GM12864 (cell line): ENCODE measurements around the gene YTHDF1.

Experiments
- DNase-seq: peaks from one replicate; pipeline ENCODE4 v3.0.0-alpha.2; 2011; ENCODE audit warnings: low read depth
- H3K4me3 ChIP-seq: 2 replicates; pipeline ENCODE4 v1.5.1; 2011; ENCODE audit warnings: mild to moderate bottlenecking, low read depth, low read length, control low read depth
- TF ChIP-seq, protein P1 (sequence below): IDR thresholded peaks from 2 replicates; pipeline ENCODE4 v1.5.1; 2011; ENCODE audit warnings: low read depth, mild to moderate bottlenecking, moderate library complexity, low read length, control low read depth, inconsistent platforms; ENCODE audit errors: missing control alignments

YTHDF1 gene

GRCh38 chr20:63235399-63235983, 19.6 kb upstream of the YTHDF1 start, which contains the start of gene BIRC7:
TSS of gene BIRC7 (plus strand) at chr20:63235905. CDS start at chr20:63236097, 192 bp downstream.
- no peak for DNase-seq
- TF ChIP-seq, protein P1, sequence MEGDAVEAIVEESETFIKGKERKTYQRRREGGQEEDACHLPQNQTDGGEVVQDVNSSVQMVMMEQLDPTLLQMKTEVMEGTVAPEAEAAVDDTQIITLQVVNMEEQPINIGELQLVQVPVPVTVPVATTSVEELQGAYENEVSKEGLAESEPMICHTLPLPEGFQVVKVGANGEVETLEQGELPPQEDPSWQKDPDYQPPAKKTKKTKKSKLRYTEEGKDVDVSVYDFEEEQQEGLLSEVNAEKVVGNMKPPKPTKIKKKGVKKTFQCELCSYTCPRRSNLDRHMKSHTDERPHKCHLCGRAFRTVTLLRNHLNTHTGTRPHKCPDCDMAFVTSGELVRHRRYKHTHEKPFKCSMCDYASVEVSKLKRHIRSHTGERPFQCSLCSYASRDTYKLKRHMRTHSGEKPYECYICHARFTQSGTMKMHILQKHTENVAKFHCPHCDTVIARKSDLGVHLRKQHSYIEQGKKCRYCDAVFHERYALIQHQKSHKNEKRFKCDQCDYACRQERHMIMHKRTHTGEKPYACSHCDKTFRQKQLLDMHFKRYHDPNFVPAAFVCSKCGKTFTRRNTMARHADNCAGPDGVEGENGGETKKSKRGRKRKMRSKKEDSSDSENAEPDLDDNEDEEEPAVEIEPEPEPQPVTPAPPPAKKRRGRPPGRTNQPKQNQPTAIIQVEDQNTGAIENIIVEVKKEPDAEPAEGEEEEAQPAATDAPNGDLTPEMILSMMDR: no peak
- H3K4me3 ChIP-seq: no peak within 1 kb of the TSS

GRCh38 chr20:63234693-63235398, 18.9 kb upstream of the YTHDF1 start:
- H3K4me3 ChIP-seq: no peak overlapping the region
- no peak for DNase-seq
- TF ChIP-seq, protein P1: peak; percentile 72

- H3K4me3 ChIP-seq: no peak overlapping the region
- no peak for DNase-seq
- TF ChIP-seq, protein P1: no peak
Measured at GRCh38 chr20:63233924-63234323, 18.0 kb upstream of the YTHDF1 start.

DNA sequence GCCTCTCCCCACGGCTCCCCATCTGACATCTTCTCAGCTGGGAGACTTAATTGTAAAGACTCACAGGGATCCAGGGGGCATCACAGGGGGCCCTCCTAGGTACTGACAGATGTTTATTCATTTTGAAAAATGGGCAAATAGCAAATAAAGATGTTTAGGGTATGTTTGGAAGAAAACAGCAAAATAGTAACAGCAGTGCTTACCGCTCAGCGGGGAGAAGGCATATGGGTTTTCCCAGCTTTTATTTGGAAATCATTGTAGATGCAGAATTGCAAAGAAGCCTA, 17.1 kb upstream of the YTHDF1 start:
- no peak for DNase-seq
- no peak overlapping the region for H3K4me3 ChIP-seq
- TF ChIP-seq, protein P1: no peak

- DNase-seq: no peak
- TF ChIP-seq, protein P1: no peak
Measured at GRCh38 chr20:63232235-63233060, 16.5 kb upstream of the YTHDF1 start.

GRCh38 chr20:63230800-63231268, 14.9 kb upstream of the YTHDF1 start:
- DNase-seq: no peak
- TF ChIP-seq, protein P1: peak; percentile 15

More at GRCh38 chr20:63232235-63233060, 16.5 kb upstream of the YTHDF1 start:
- H3K4me3 ChIP-seq: no peak overlapping the region

More at GRCh38 chr20:63230800-63231268, 14.9 kb upstream of the YTHDF1 start:
- H3K4me3 ChIP-seq: no peak overlapping the region
